Testis (tissue), 3 donors: ENCODE results near the gene PDGFD. TPM values are rescaled to one million over a fixed set of nuclear protein-coding genes. Genes with fewer than 3 reads are reported as not detected.

Experiments used
- DNase-seq: peaks from one replicate; pipeline ENCODE4 v3.0.0-alpha.2; 2019
- H3K27ac ChIP-seq, 2 donors: fragments of 200-600 bp; sonication (generic); one replicate each; pipeline ENCODE4 v1.5.1; 2019
- H3K27me3 ChIP-seq: fragments of 200-600 bp; sonication (generic); one replicate; pipeline ENCODE4 v1.5.1; 2019
- H3K36me3 ChIP-seq: fragments of 200-600 bp; sonication (generic); one replicate; pipeline ENCODE4 v1.5.1; 2017; ENCODE audit warnings: low read depth; ENCODE audit errors: missing control alignments
- H3K4me1 ChIP-seq: fragments of 200-600 bp; sonication (generic); one replicate; pipeline ENCODE4 v1.5.1; 2019
- H3K4me3 ChIP-seq, 2 donors: fragments of 200-600 bp; sonication (generic); one replicate each; pipeline ENCODE4 v1.5.1; 2017 to 2019
- H3K9me3 ChIP-seq: fragments of 200-600 bp; sonication (generic); one replicate; pipeline ENCODE4 v1.5.1; 2017
- POLR2A ChIP-seq: fragments of 450-650 bp; IDR thresholded peaks from one replicate; pipeline ENCODE4 v1.6.1; 2017; ENCODE audit warnings: antibody characterized with exemption, mild to moderate bottlenecking, moderate library complexity
- WGBS, 2 donors: methylation state at CpG; one replicate each; pipeline ENCODE4 v1.1.5; 2018; 5-methylcytosine and 5-hydroxymethylcytosine counted together
- intact Hi-C: fragments of 100-400 bp; cut with DNase I; formaldehyde crosslinking; loops from one replicate; pipeline ENCODE4 v1.15.1; 2023; ENCODE audit warnings: low total_unique reads
- polyA plus RNA-seq: library from polyadenylated mRNA; stranded (reverse); fragments of 350-450 nt; fragmentation: Illumina TruSeq; extraction: RNeasy Lipid Tissue Mini Kit (QIAGEN cat#74804); gene quantifications from one replicate; pipeline ENCODE4 v1.2.3, GENCODE V29; 2014; ENCODE audit warnings: low read depth, low replicate concordance; ENCODE audit not compliant: insufficient read depth
- total RNA-seq, 2 donors: library from RNA; depleted of rRNA; stranded (reverse); fragments of >200 nt; gene quantifications; one replicate each; pipeline ENCODE4 v1.2.3, GENCODE V29; 2016
- TF ChIP-seq, protein P1 (sequence below), 3 experiments: fragments of 450-650 bp in 2 of 3; fragments of 200-600 bp in 1 of 3; sonication (generic) in 1 of 3; IDR thresholded peaks; one replicate each; pipeline ENCODE4 v1.5.1; 2016 to 2019; ENCODE audit warnings: antibody characterized with exemption in 3 of 3, mild to moderate bottlenecking in 2 of 3, moderate library complexity in 1 of 3

The PDGFD gene
- total and polyA plus RNA-seq, 3 donors from 2014 or later: 6.0 to 8.1 (median 8.0) TPM

DNA sequence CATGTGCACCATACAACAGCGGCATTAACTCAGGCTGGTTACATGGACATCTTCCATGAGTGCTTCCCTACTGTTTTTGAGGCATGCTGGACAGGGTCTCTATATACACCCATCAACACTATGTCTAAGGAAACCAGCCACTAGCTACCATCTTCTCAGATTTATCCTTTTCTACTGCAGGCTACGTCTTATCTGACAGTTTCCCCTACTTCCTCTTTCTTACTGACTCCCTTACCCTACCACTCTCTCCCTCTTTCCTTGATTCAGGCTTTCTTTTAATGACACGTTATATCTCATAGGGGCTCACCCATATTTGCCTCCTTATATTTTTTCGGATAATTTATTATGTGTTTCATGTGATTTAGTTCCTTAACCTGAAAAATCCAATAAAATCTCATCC, 85.7 kb downstream of the PDGFD start:
- Histone ChIP-seq H3K4me1 (no peaks in the 10 kb centered on the region), H3K27ac (no peak overlapping the region)
- TF ChIP-seq POLR2A: no peak
- TF ChIP-seq, protein P1, sequence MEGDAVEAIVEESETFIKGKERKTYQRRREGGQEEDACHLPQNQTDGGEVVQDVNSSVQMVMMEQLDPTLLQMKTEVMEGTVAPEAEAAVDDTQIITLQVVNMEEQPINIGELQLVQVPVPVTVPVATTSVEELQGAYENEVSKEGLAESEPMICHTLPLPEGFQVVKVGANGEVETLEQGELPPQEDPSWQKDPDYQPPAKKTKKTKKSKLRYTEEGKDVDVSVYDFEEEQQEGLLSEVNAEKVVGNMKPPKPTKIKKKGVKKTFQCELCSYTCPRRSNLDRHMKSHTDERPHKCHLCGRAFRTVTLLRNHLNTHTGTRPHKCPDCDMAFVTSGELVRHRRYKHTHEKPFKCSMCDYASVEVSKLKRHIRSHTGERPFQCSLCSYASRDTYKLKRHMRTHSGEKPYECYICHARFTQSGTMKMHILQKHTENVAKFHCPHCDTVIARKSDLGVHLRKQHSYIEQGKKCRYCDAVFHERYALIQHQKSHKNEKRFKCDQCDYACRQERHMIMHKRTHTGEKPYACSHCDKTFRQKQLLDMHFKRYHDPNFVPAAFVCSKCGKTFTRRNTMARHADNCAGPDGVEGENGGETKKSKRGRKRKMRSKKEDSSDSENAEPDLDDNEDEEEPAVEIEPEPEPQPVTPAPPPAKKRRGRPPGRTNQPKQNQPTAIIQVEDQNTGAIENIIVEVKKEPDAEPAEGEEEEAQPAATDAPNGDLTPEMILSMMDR (IDR thresholded peaks at IDR 0.05): no peak

DNA sequence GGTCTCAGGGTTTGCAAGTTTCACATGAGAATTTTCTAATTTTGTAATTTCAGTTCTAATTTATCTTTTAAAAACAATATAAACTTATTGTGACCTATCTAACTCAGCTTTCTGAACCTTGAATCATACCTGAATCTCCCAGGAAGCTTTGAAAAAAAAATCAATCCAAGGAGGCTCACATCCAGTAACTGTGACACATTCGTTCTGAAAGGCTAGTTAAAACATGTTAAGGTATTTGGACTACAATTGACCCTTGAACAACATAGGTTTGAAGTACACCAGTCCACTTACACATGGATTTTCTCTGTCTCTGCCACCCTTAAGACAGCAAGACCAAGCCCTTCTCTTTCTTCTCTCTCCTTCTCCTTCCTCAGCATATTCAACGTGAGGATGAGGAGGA, 87.5 kb downstream of the PDGFD start:
- Histone ChIP-seq H3K4me1 (no peaks in the 10 kb centered on the region), H3K27me3 (no peaks in the 10 kb centered on the region), H3K36me3 (no peaks in the 10 kb centered on the region), H3K4me3 (no peak overlapping the region), H3K27ac (no peak overlapping the region), H3K9me3 (no peaks in the 10 kb centered on the region)
- WGBS, 2 donors: 87 to 98% methylated on average over 2 of the region's 2 CpGs
- TF ChIP-seq, protein P1 (IDR thresholded peaks at IDR 0.05): no peak
- TF ChIP-seq POLR2A: no peak
- intact Hi-C loops: no loop called here
- no peak for DNase-seq

More for the DNA sequence above, 85.7 kb downstream of the PDGFD start:
- WGBS, 2 donors: 82 to 83% methylated on average over 4 of the region's 4 CpGs
- H3K27me3 ChIP-seq: no peaks in the 10 kb centered on the region
- no peak for DNase-seq
- H3K4me3 ChIP-seq: no peak overlapping the region
- no peaks in the 10 kb centered on the region for H3K9me3 ChIP-seq
- intact Hi-C loops: no loop called here
- H3K36me3 ChIP-seq: no peaks in the 10 kb centered on the region

DNA sequence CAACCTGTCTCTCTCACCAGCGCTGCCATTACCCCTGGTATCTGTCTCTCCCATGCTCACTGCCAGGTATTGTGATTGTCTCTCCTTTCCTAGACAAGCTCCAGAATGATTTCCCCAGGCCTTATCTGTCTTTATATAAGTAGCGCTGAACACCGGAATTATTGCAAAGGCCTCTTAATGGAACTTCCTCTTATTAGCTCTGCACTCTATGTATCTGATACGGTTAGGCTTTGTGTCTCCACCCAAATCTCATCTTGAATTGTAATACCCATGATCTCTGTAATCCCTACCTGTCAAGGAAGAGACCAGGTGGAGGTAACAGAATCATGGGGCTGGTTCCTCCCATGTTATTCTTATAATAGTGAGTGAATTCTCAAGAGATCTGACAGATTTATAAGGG, 88.2 kb downstream of the PDGFD start:
- no peaks in the 10 kb centered on the region for H3K36me3 ChIP-seq
- TF ChIP-seq, protein P1 (IDR thresholded peaks at IDR 0.05): no peak
- no peak for TF ChIP-seq POLR2A
- intact Hi-C loops: no loop called here
- no peak overlapping the region for H3K27ac ChIP-seq
- no peaks in the 10 kb centered on the region for H3K4me1 ChIP-seq
- no peaks in the 10 kb centered on the region for H3K27me3 ChIP-seq
- no peak overlapping the region for H3K4me3 ChIP-seq
- no peak for DNase-seq
- WGBS, 2 donors: 85 to 88% methylated on average over 4 of the region's 4 CpGs
- no peaks in the 10 kb centered on the region for H3K9me3 ChIP-seq

DNA sequence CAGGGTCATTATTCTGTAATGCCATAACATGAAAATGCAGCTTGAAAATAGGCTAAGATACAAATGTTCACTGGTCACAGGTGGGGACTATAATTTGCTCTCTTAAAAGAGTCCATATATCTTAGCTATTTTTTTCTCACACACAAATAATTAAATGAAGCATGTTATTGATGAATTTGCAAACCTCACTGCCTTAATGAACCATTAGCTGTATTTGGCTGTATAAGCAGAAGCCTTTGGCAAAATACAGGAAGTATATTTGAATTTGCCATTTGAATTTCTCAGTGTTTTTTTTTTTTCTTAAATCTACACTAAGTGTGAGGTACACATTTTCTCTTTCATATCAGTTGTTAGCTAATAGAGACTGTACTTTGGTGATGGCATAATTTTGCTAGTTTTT, 88.9 kb downstream of the PDGFD start:
- Histone ChIP-seq H3K4me3 (no peak overlapping the region), H3K36me3 (no peaks in the 10 kb centered on the region), H3K9me3 (no peaks in the 10 kb centered on the region), H3K4me1 (no peaks in the 10 kb centered on the region), H3K27me3 (no peaks in the 10 kb centered on the region), H3K27ac (no peak overlapping the region)
- no peak for DNase-seq
- TF ChIP-seq, protein P1 (IDR thresholded peaks at IDR 0.05): no peak
- TF ChIP-seq POLR2A: no peak
- intact Hi-C loops: no loop called here

DNA sequence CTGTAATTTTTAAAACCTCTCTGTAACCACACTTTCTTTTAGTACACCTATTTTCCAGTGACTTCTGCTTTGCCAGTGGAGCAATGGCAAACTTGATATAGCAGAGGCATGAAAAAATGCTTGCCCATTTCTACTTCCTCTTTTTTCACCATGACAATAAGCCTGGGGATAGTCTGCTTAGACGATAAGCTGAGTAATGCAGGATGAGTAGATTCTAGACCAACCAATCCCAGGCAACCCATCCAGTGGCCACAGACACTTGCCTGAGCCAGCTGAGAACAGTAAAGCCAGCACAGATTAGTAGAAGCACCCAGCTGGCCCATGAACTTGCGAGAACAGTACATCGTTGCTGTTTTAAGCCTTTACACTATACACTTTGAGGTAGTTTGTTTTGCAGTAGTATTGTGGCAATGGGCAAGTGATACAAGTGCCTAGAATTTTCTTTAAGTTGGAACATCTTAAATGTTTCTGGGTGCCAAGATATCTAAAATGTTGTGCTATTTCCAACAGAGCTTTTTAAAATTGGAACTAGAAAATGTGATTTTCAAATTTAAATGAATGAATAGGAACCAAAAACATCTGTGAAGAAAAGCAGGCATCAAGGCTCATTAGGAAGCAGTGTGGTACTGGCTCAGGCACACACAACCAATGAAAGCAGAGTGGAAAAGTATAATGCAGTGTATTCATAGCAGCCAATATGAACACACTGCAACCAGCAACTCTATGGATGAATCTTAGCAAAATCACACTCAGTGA, 89.8 kb downstream of the PDGFD start:
- no peak for DNase-seq

More for the DNA sequence above, 89.8 kb downstream of the PDGFD start:
- Histone ChIP-seq H3K36me3 (no peaks in the 10 kb centered on the region), H3K27me3 (no peaks in the 10 kb centered on the region), H3K4me3 (no peak overlapping the region), H3K9me3 (no peaks in the 10 kb centered on the region), H3K27ac (no peak overlapping the region), H3K4me1 (no peaks in the 10 kb centered on the region)
- TF ChIP-seq POLR2A: no peak
- TF ChIP-seq, protein P1 (IDR thresholded peaks at IDR 0.05): no peak
- WGBS, 2 donors: 74 to 80% methylated on average over 3 of the region's 3 CpGs
- intact Hi-C loops: no loop called here
